ENCODE measurements around the gene NID1. TPM values are rescaled to one million over a fixed set of nuclear protein-coding genes. Genes with fewer than 3 reads are reported as not detected.
"Not testable (repeated sequence)": the region's sequence is repeated elsewhere in the genome, so short reads cannot be mapped to it uniquely, and the experiment has no call there.

Gene NID1
- total and polyA plus RNA-seq, 10 donors, result 6.8 to 178 (median 81.2) TPM

DNA sequence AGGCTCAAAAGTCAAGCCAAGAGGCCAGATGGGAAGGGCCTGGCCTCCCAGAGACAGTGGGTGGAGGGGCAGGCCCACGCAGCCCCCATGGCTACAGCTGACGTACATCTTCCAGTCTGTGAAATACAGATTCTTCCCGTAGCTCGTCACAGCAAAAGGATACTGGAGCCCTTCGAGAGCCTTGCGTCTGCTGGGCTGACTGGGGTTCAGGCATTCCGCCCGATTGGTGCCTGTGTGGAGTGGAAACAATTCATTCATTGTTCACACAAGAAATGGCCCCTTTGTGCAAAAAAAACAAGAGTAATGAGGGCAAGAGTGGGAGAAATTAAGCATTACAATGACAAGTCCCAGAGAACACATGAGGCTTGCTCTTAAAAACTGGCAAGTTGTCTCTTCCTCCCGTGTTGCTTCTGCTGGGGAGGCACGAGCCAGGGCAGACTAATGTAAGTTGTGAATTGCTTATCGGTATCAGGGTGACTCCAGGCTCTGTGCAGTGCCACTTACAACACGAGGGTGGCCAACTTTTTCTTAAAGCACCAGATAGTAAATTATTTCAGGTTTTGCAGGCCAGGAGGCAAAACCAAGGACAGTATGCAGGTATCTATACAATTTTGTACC, 85.1 kb downstream of the NID1 start:
- DNase-seq, result no peak
- Histone ChIP-seq H3K27me3 (replicated peaks in 1 of 7) (no peaks in the 10 kb centered on the region), H3K4me3 (no peak overlapping the region), H3K36me3 (peaks cover 0 to 64% (median 11%) of the 10 kb centered on the region in 6 donors), H3K9me3 (peaks cover 0 to 16% (median 3%) of the 10 kb centered on the region in 8 donors), H3K27ac (peak overlapping the region in 2 of 8 donors; percentile 30 to 41), H3K4me1 (peaks cover 0 to 31% (median 4%) of the 10 kb centered on the region in 6 donors)
- TF ChIP-seq POLR2A (IDR thresholded peaks at IDR 0.05), result no peak
- TF ChIP-seq POLR2AphosphoS5 (IDR thresholded peaks at IDR 0.05), result peak in 1 of 3 donors; percentile 18
- WGBS, 5 donors, result 86 to 92% (median 90%) methylated on average over 12 of the region's 12 CpGs
- intact Hi-C loops (cut with DNase I; ENCODE audit: low total_unique reads), result no loop called here

DNA sequence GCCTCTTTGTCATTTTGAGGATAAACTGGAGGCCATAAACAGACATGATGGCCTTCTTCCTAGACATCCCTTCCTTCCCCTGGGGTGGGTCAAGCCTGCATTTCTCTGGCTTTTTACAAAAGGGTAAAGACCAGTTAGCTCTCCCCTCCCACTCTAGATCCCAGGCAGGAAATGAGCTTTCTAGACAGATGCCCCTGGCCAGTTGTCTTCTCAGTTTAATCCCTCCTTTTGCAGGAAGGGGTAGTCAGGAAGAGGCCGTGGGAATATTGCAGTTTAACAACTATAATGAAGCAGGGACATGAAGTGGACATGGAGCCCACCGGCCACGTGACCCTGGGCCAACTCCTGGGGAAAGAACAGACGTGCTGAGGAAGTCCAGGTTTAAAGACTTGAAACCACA, 85.7 kb downstream of the NID1 start:
- peak overlapping the region in 2 of 8 donors; percentile 30 to 41 for H3K27ac ChIP-seq
- no peak for TF ChIP-seq CTCF (IDR thresholded peaks at IDR 0.05 in 8 of 11, conservative IDR thresholded peaks at IDR 0.05 in 3 of 11)
- peaks cover 0 to 64% (median 11%) of the 10 kb centered on the region in 6 donors for H3K36me3 ChIP-seq
- H3K4me1 ChIP-seq, result peaks cover 0 to 28% (median 4%) of the 10 kb centered on the region in 6 donors
- H3K27me3 ChIP-seq (replicated peaks in 1 of 7), result no peaks in the 10 kb centered on the region
- no peak for DNase-seq
- H3K4me3 ChIP-seq, result no peak overlapping the region
- WGBS, 5 donors, result 64 to 80% (median 78%) methylated on average over 4 of the region's 4 CpGs
- intact Hi-C loops (cut with DNase I; ENCODE audit: low total_unique reads), result no loop called here
- H3K9me3 ChIP-seq, result peaks cover 0 to 16% (median 3%) of the 10 kb centered on the region in 8 donors

GRCh38 chr1:235976490-235976889, 88.4 kb downstream of the NID1 start:
- Histone ChIP-seq H3K4me1 (peaks cover 3 to 35% (median 15%) of the 10 kb centered on the region in 6 donors), H3K4me3 (no peak overlapping the region), H3K27ac (no peak overlapping the region), H3K27me3 (replicated peaks in 1 of 7) (no peaks in the 10 kb centered on the region), H3K36me3 (peaks cover 0 to 58% (median 11%) of the 10 kb centered on the region in 6 donors), H3K9me3 (peaks cover 0 to 16% (median 3%) of the 10 kb centered on the region in 8 donors)
- DNase-seq, result no peak
- no peak for TF ChIP-seq POLR2AphosphoS5 (IDR thresholded peaks at IDR 0.05)
- TF ChIP-seq CTCF (IDR thresholded peaks at IDR 0.05 in 8 of 11, conservative IDR thresholded peaks at IDR 0.05 in 3 of 11), result no peak
- no peak for TF ChIP-seq POLR2A (IDR thresholded peaks at IDR 0.05)
- intact Hi-C loops (cut with DNase I; ENCODE audit: low total_unique reads), result no loop called here
- 80 to 90% (median 81%) methylated on average over 5 of the region's 5 CpGs for WGBS, 5 donors

DNA sequence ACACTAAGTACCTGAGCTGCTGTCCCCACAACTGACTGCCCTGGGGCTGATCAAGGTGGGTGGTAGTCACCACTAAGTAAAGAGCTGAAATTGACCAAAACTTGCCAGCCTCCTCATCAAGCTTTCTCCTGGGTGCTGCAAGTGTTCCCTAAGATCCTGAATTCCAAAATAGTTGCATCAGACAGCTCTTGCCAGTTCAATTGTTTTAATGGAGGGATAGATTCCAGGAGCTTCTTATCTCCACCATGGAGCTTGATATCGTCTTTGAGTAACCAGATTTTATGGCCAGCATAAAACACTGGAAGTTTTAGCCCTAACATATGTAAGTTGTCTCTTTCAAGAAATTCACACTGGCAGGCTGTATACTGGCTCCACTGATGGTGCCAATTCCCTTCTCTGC, 90.3 kb downstream of the NID1 start:
- H3K4me3 ChIP-seq, result peak overlapping the region in 1 of 8 donors; percentile 6

GRCh38 chr1:235972691-235973090, 92.2 kb downstream of the NID1 start:
- H3K27me3 ChIP-seq (replicated peaks in 1 of 7); DNase-seq; H3K9me3 ChIP-seq: not testable (repeated sequence)
- 87 to 94% (median 91%) methylated on average over 3 of the region's 3 CpGs for WGBS, 5 donors
- peaks cover 10 to 38% (median 21%) of the 10 kb centered on the region in 6 donors for H3K4me1 ChIP-seq
- peaks cover 0 to 20% (median 6%) of the 10 kb centered on the region in 6 donors for H3K36me3 ChIP-seq
- intact Hi-C loops (cut with DNase I; ENCODE audit: low total_unique reads), result loop anchor here (5.0 kb wide), 1 partner anchor 455 kb away; no protein-coding TSS in a partner anchor
- H3K4me3 ChIP-seq, result peak overlapping the region in 1 of 8 donors; percentile 58
- H3K27ac ChIP-seq, result peak overlapping the region; percentile 58 to 95 (median 90)

More for the DNA sequence above, 90.3 kb downstream of the NID1 start:
- no peaks in the 10 kb centered on the region for H3K27me3 ChIP-seq (replicated peaks in 1 of 7)
- no peak overlapping the region for H3K27ac ChIP-seq
- no peak for TF ChIP-seq CTCF (IDR thresholded peaks at IDR 0.05 in 8 of 11, conservative IDR thresholded peaks at IDR 0.05 in 3 of 11)
- no peak for TF ChIP-seq POLR2A (IDR thresholded peaks at IDR 0.05)
- TF ChIP-seq POLR2AphosphoS5 (IDR thresholded peaks at IDR 0.05), result no peak
- peaks cover 0 to 16% (median 3%) of the 10 kb centered on the region in 8 donors for H3K9me3 ChIP-seq
- DNase-seq, result no peak
- 81 to 96% (median 90%) methylated on average over 1 of the region's 1 CpG for WGBS, 5 donors
- intact Hi-C loops (cut with DNase I; ENCODE audit: low total_unique reads), result loop anchor here (5.0 kb wide), 1 partner anchor 457 kb away; no protein-coding TSS in a partner anchor
- peaks cover 0 to 39% (median 11%) of the 10 kb centered on the region in 6 donors for H3K36me3 ChIP-seq
- H3K4me1 ChIP-seq, result peaks cover 10 to 38% (median 21%) of the 10 kb centered on the region in 6 donors

Data from spleen (tissue), 11 donors.